MM.1S (cell line): ENCODE measurements around the gene CD81.

Experiments
- DNase-seq: peaks from one replicate; pipeline ENCODE4 v3.0.0-alpha.2; 2015
- H2AFZ ChIP-seq: fragments of 300-600 bp; sonication (generic); 2 replicates; pipeline ENCODE4 v1.6.0; 2016; ENCODE audit warnings: antibody characterized with exemption, low read length
- H3F3A ChIP-seq: fragments of 300-600 bp; sonication (generic); 2 replicates; pipeline ENCODE4 v1.6.1; 2016; ENCODE audit warnings: mild to moderate bottlenecking, antibody characterized with exemption, low read length, moderate library complexity, mixed read lengths; ENCODE audit not compliant: insufficient read depth
- H3K27ac ChIP-seq: fragments of 300-600 bp; sonication (generic); 2 replicates; pipeline ENCODE4 v1.5.1; 2016; ENCODE audit warnings: mild to moderate bottlenecking, low read length
- H3K27me3 ChIP-seq: fragments of 300-600 bp; sonication (generic); replicated peaks from 2 replicates; pipeline ENCODE4 v1.6.0; 2016; ENCODE audit warnings: low read length; ENCODE audit not compliant: insufficient read depth
- H3K36me3 ChIP-seq: fragments of 300-600 bp; sonication (generic); replicated peaks from 2 replicates; pipeline ENCODE4 v1.6.1; 2016; ENCODE audit warnings: mild to moderate bottlenecking, low read length, mixed read lengths; ENCODE audit not compliant: insufficient read depth
- H3K4me1 ChIP-seq: fragments of 300-600 bp; sonication (generic); 2 replicates; pipeline ENCODE4 v1.6.1; 2016; ENCODE audit warnings: low read length, mixed read lengths
- H3K4me2 ChIP-seq: fragments of 300-600 bp; sonication (generic); 2 replicates; pipeline ENCODE4 v1.6.0; 2016; ENCODE audit warnings: low read depth, low read length
- H3K4me3 ChIP-seq: fragments of 300-600 bp; sonication (generic); 2 replicates; pipeline ENCODE4 v1.5.1; 2016; ENCODE audit warnings: low read length, mixed read lengths
- H3K79me2 ChIP-seq: fragments of 300-600 bp; sonication (generic); 2 replicates; pipeline ENCODE4 v1.6.1; 2016; ENCODE audit warnings: mixed run types, low read length, mixed read lengths
- H3K9ac ChIP-seq: fragments of 300-600 bp; sonication (generic); 2 replicates; pipeline ENCODE4 v1.6.1; 2016; ENCODE audit warnings: low read length, mixed read lengths
- H3K9me2 ChIP-seq: fragments of 300-600 bp; sonication (generic); replicated peaks from 2 replicates; pipeline ENCODE4 v1.6.1; 2016; ENCODE audit warnings: mild to moderate bottlenecking, low read length, mixed read lengths; ENCODE audit not compliant: insufficient read depth
- H3K9me3 ChIP-seq: fragments of 300-600 bp; sonication (generic); replicated peaks from 2 replicates; pipeline ENCODE4 v1.6.1; 2016; ENCODE audit warnings: mild to moderate bottlenecking, low read length, mixed read lengths; ENCODE audit not compliant: insufficient read depth
- H4K20me1 ChIP-seq: fragments of 300-600 bp; sonication (generic); 2 replicates; pipeline ENCODE4 v1.6.1; 2016; ENCODE audit warnings: mild to moderate bottlenecking, low read length, moderate library complexity, mixed read lengths; ENCODE audit not compliant: insufficient read depth
- CTCF ChIP-seq: fragments of 300-600 bp; sonication (generic); IDR thresholded peaks from 2 replicates; pipeline ENCODE4 v1.5.1; 2016; ENCODE audit warnings: antibody characterized with exemption, low read length, mixed read lengths
- EZH2 ChIP-seq: fragments of 300-600 bp; sonication (generic); optimal IDR thresholded peaks from 2 replicates; pipeline ENCODE3; 2017; ENCODE audit warnings: low read depth, mild to moderate bottlenecking, antibody characterized with exemption, low read length, mixed read lengths
- EZH2phosphoT487 ChIP-seq: fragments of 300-600 bp; sonication (generic); IDR thresholded peaks from 2 replicates; pipeline ENCODE4 v1.6.1; 2018; ENCODE audit warnings: antibody characterized with exemption, low read length

CD81 gene

GRCh38 chr11:2396471-2396870, 19.4 kb downstream of the CD81 start:
- Histone ChIP-seq H3K4me3 (no peak overlapping the region), H3K9me3 (no peaks in the 10 kb centered on the region), H3K9ac (no peak overlapping the region), H3K27me3 (peaks cover 23% of the 10 kb centered on the region), H3F3A (no peaks in the 10 kb centered on the region), H4K20me1 (no peaks in the 10 kb centered on the region), H3K4me1 (peaks cover 6% of the 10 kb centered on the region), H3K36me3 (no peaks in the 10 kb centered on the region), H3K4me2 (no peak overlapping the region), H3K27ac (no peak overlapping the region), H3K9me2 (no peaks in the 10 kb centered on the region), H2AFZ (no peak overlapping the region), H3K79me2 (peaks cover 18% of the 10 kb centered on the region)
- DNase-seq = no peak
- no peak for TF ChIP-seq EZH2phosphoT487
- TF ChIP-seq CTCF = no peak
- TF ChIP-seq EZH2 = no peak

GRCh38 chr11:2397005-2397404, 19.9 kb downstream of the CD81 start:
- Histone ChIP-seq H3K4me1 (peaks cover 12% of the 10 kb centered on the region), H3K27me3 (peaks cover 20% of the 10 kb centered on the region), H3K9ac (no peak overlapping the region)

GRCh38 chr11:2398664-2399355, 21.7 kb downstream of the CD81 start:
- no peak overlapping the region for H3K27ac ChIP-seq
- H3K4me3 ChIP-seq = peak overlapping the region; percentile 89; the same call in 1 of the 2 replicates
- no peak for DNase-seq
- H3K4me2 ChIP-seq = peak overlapping the region; percentile 99; the same call in 1 of the 2 replicates
- peaks cover 12% of the 10 kb centered on the region for H3K4me1 ChIP-seq
- peaks cover 12% of the 10 kb centered on the region for H3K27me3 ChIP-seq
- H3K36me3 ChIP-seq = no peaks in the 10 kb centered on the region
- no peaks in the 10 kb centered on the region for H4K20me1 ChIP-seq
- no peak for TF ChIP-seq CTCF
- no peak for TF ChIP-seq EZH2
- no peak for TF ChIP-seq EZH2phosphoT487
- H2AFZ ChIP-seq = no peak overlapping the region
- H3K9ac ChIP-seq = peak overlapping the region; percentile 97; the same call in 1 of the 2 replicates
- peaks cover 31% of the 10 kb centered on the region for H3K79me2 ChIP-seq
- H3K9me3 ChIP-seq = no peaks in the 10 kb centered on the region
- no peaks in the 10 kb centered on the region for H3F3A ChIP-seq
- H3K9me2 ChIP-seq = no peaks in the 10 kb centered on the region

More at GRCh38 chr11:2397005-2397404, 19.9 kb downstream of the CD81 start:
- no peak overlapping the region for H3K4me3 ChIP-seq
- H2AFZ ChIP-seq = no peak overlapping the region
- H3K9me2 ChIP-seq = no peaks in the 10 kb centered on the region
- peaks cover 23% of the 10 kb centered on the region for H3K79me2 ChIP-seq
- no peak overlapping the region for H3K4me2 ChIP-seq
- no peaks in the 10 kb centered on the region for H3F3A ChIP-seq
- H4K20me1 ChIP-seq = no peaks in the 10 kb centered on the region
- no peak for DNase-seq
- TF ChIP-seq EZH2phosphoT487 (no peak), CTCF (no peak), EZH2 (no peak)
- no peak overlapping the region for H3K27ac ChIP-seq
- no peaks in the 10 kb centered on the region for H3K36me3 ChIP-seq
- no peaks in the 10 kb centered on the region for H3K9me3 ChIP-seq
